Common myeloid progenitor, CD34-positive (primary cell): ENCODE measurements around the gene LHX5.

Experiments
- CTCF ChIA-PET: fragments of 350-600 bp; sonication (Branson Sonifier 250); formaldehyde crosslinking; loops from one replicate; lab custom pipeline; 2021; ENCODE audit warnings: antibody characterized with exemption; lab: Charles Lee
- POLR2A ChIA-PET: fragments of 350-600 bp; sonication (Branson Sonifier 250); formaldehyde crosslinking; loops from one replicate; lab custom pipeline; 2021; ENCODE audit warnings: antibody characterized with exemption; lab: Charles Lee
- DNase-seq, 3 donors: peaks; one replicate each; pipeline versions ENCODE4 v3.0.0 to v3.0.0-alpha.2; 2013
- H3K27ac ChIP-seq, 2 experiments: 1 replicate in 1 of 2; 2 replicates in 1 of 2; pipeline ENCODE4 v1.7.0; 2013; ENCODE audit warnings: inconsistent platforms in 2 of 2, low read length in 2 of 2, mild to moderate bottlenecking in 2 of 2, low read depth in 1 of 2, moderate library complexity in 1 of 2; ENCODE audit not compliant: severe bottlenecking in 2 of 2, insufficient read depth in 1 of 2, poor library complexity in 1 of 2
- H3K27me3 ChIP-seq, 5 experiments: replicated peaks in 2 of 5; 1 replicate in 3 of 5; 2 replicates in 2 of 5; pipeline versions ENCODE4 v1.6.1 to v1.7.0; 2013; ENCODE audit warnings: low read length in 4 of 5, mild to moderate bottlenecking in 2 of 5, moderate library complexity in 2 of 5, inconsistent platforms in 1 of 5; ENCODE audit not compliant: insufficient read depth in 5 of 5, control insufficient read depth in 4 of 5
- H3K36me3 ChIP-seq, 4 experiments: 1 replicate in 2 of 4; 2 replicates in 2 of 4; pipeline versions ENCODE4 v1.6.1 to v1.7.0; 2013; ENCODE audit warnings: low read length in 3 of 4, control low read depth in 1 of 4, mild to moderate bottlenecking in 1 of 4; ENCODE audit not compliant: control insufficient read depth in 4 of 4, insufficient read depth in 4 of 4
- H3K4me1 ChIP-seq, 4 experiments: 1 replicate in 3 of 4; 2 replicates in 1 of 4; pipeline versions ENCODE4 v1.6.1 to v1.7.1; 2013; ENCODE audit warnings: low read length in 3 of 4, mild to moderate bottlenecking in 3 of 4, control low read depth in 1 of 4, inconsistent platforms in 1 of 4, moderate library complexity in 1 of 4; ENCODE audit not compliant: control insufficient read depth in 4 of 4, insufficient read depth in 4 of 4; ENCODE audit errors: control extremely low read depth in 1 of 4
- H3K4me3 ChIP-seq, 7 experiments: 1 replicate in 4 of 7; 2 replicates in 3 of 7; pipeline versions ENCODE4 v1.5.1 to v1.7.0; 2013; ENCODE audit warnings: mild to moderate bottlenecking in 7 of 7, low read length in 6 of 7, moderate library complexity in 6 of 7, inconsistent platforms in 2 of 7, low read depth in 2 of 7, control low read depth in 1 of 7; ENCODE audit not compliant: insufficient read depth in 4 of 7, control insufficient read depth in 1 of 7; ENCODE audit errors: extremely low read depth in 1 of 7
- H3K9me3 ChIP-seq, 5 experiments: 1 replicate in 4 of 5; 2 replicates in 1 of 5; pipeline versions ENCODE4 v1.6.1 to v1.7.1; 2013; ENCODE audit warnings: low read length in 4 of 5, mild to moderate bottlenecking in 2 of 5, inconsistent platforms in 1 of 5, low read depth in 1 of 5, moderate library complexity in 1 of 5; ENCODE audit not compliant: control insufficient read depth in 4 of 5, insufficient read depth in 2 of 5; ENCODE audit errors: control extremely low read depth in 1 of 5
- WGBS: methylation state at CpG from one replicate; pipeline ENCODE4 v1.1.5; 2013; ENCODE audit not compliant: insufficient coverage; 5-methylcytosine and 5-hydroxymethylcytosine counted together

Gene LHX5

GRCh38 chr12:113435367-113435766 is 36.3 kb downstream of the LHX5 start:
- DNase-seq = no peak
- H3K4me3 ChIP-seq = no peak overlapping the region
- CTCF ChIA-PET = interaction anchor here (2.8 kb wide), 1 partner anchor 10 kb away, joined by 11 read pairs; no protein-coding TSS in a partner anchor
- 90% methylated on average over 4 of the region's 5 CpGs for WGBS
- no peaks in the 10 kb centered on the region for H3K4me1 ChIP-seq
- H3K9me3 ChIP-seq = no peaks in the 10 kb centered on the region
- peaks cover 0 to 2% (median 0%) of the 10 kb centered on the region in 5 experiments for H3K27me3 ChIP-seq
- POLR2A ChIA-PET = no interaction called here
- H3K27ac ChIP-seq = no peak overlapping the region
- H3K36me3 ChIP-seq = no peaks in the 10 kb centered on the region

DNA sequence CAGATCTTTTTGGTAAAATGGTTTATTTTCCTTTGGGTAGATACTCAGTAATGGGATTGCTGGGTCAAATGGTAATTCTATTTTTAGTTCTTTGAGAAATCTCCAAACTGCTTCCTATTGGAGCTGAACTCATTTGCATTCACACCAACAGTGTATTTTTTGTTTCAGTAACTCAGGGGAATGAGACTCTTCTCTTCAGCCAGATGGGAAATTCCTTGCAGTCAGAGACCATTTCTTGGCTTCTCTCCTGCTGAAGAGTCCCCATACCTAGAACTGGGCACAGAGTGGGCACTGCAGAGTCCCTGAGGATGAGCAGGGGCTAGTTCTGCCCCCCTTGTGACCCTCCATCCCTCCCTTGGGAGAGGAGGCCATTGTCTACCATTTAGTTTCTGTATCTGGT is 38.7 kb downstream of the LHX5 start:
- no peak for DNase-seq

GRCh38 chr12:113428482-113428881 is 43.2 kb downstream of the LHX5 start:
- H3K4me1 ChIP-seq = peaks cover 0 to 6% (median 2%) of the 10 kb centered on the region in 4 experiments
- H3K27ac ChIP-seq = no peak overlapping the region
- DNase-seq = no peak
- H3K9me3 ChIP-seq = no peaks in the 10 kb centered on the region
- no CpG with 5 or more reads among the region's 1 CpG for WGBS
- H3K27me3 ChIP-seq = no peaks in the 10 kb centered on the region
- ChIA-PET POLR2A (no interaction called here), CTCF (no interaction called here)
- peaks cover 0 to 4% (median 3%) of the 10 kb centered on the region in 4 experiments for H3K36me3 ChIP-seq
- H3K4me3 ChIP-seq = no peak overlapping the region

More for the DNA sequence above, 38.7 kb downstream of the LHX5 start:
- no peaks in the 10 kb centered on the region for H3K9me3 ChIP-seq
- no peak overlapping the region for H3K27ac ChIP-seq
- H3K4me3 ChIP-seq = no peak overlapping the region
- H3K4me1 ChIP-seq = no peaks in the 10 kb centered on the region
- H3K27me3 ChIP-seq = no peaks in the 10 kb centered on the region
- CTCF ChIA-PET = interaction anchor here (2.8 kb wide), 1 partner anchor 8 kb away, joined by 11 read pairs; no protein-coding TSS in a partner anchor
- POLR2A ChIA-PET = no interaction called here
- no peaks in the 10 kb centered on the region for H3K36me3 ChIP-seq

- no peak for DNase-seq
- Histone ChIP-seq H3K9me3 (no peaks in the 10 kb centered on the region), H3K4me3 (no peak overlapping the region), H3K27ac (no peak overlapping the region), H3K36me3 (peaks cover 0 to 4% (median 3%) of the 10 kb centered on the region in 4 experiments), H3K27me3 (no peaks in the 10 kb centered on the region), H3K4me1 (peaks cover 0 to 12% (median 8%) of the 10 kb centered on the region in 4 experiments)
- CTCF ChIA-PET = no interaction called here
- 95% methylated on average over 9 of the region's 9 CpGs for WGBS
- POLR2A ChIA-PET = no interaction called here
Observed at GRCh38 chr12:113427882-113428281, 43.8 kb downstream of the LHX5 start.

DNA sequence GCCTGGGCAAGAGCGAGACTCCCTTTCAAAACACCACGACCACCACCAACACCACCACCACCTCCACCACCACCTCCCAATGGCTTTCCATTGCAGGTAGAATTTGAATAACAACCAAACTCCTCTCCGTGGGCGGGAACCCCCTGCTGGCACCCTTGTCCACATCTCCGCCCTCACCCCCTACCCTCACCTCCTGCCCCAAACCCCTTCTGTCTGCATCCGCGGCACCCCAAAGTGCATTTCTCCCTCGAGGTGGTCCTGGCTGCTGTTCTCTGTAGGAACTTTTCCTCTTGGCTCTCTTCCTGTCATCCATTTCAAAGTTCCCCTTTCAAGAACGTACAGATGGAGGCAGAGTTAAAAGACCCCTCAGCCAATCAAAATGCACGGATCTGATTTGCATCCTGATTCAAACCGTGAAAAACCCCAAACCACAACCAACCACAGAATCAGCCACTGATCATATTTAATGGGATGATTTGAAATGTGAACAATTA is 45.7 kb downstream of the LHX5 start:
- H3K4me1 ChIP-seq = peaks cover 0 to 30% (median 24%) of the 10 kb centered on the region in 4 experiments
- no peak overlapping the region for H3K4me3 ChIP-seq
- POLR2A ChIA-PET = no interaction called here
- whole genome bisulfite sequencing = 38% methylated on average over 8 of the region's 11 CpGs
- peak in 2 of 3 donors; percentile 26 to 32 for DNase-seq
- no peak overlapping the region for H3K27ac ChIP-seq
- H3K27me3 ChIP-seq = no peaks in the 10 kb centered on the region
- CTCF ChIA-PET = interaction anchor here (0.8 to 2.3 kb wide), 23 partner anchors 8 to 231 kb away, joined by 3 to 11 read pairs (median 4); partner anchors contain the start of gene SLC8B1
- no peaks in the 10 kb centered on the region for H3K9me3 ChIP-seq
- peaks cover 0 to 4% (median 3%) of the 10 kb centered on the region in 4 experiments for H3K36me3 ChIP-seq

GRCh38 chr12:113424915-113425823 is 46.5 kb downstream of the LHX5 start:
- peak; percentile 46 to 57 (median 54) for DNase-seq
- Histone ChIP-seq H3K4me3 (no peak overlapping the region), H3K27ac (no peak overlapping the region), H3K4me1 (peaks cover 0 to 31% (median 25%) of the 10 kb centered on the region in 4 experiments), H3K27me3 (no peaks in the 10 kb centered on the region), H3K36me3 (peaks cover 0 to 4% (median 3%) of the 10 kb centered on the region in 4 experiments), H3K9me3 (no peaks in the 10 kb centered on the region)
- ChIA-PET CTCF (interaction anchor here (0.7 to 2.3 kb wide), 27 partner anchors 9 to 319 kb away, joined by 3 to 11 read pairs (median 3); partner anchors contain the start of genes SDS and SLC8B1), POLR2A (no interaction called here)
- WGBS = 51% methylated on average over 15 of the region's 20 CpGs
